Measurements from ENCODE around the gene TIMM17A.

The TIMM17A gene

GRCh38 chr1:201985355-201985754, 30.1 kb downstream of the TIMM17A start:
- no peak for DNase-seq

GRCh38 chr1:201988601-201989000, 33.3 kb downstream of the TIMM17A start:
- DNase-seq = no peak

GRCh38 chr1:201989354-201990128, 34.2 kb downstream of the TIMM17A start:
- no peak for DNase-seq

- no peak for DNase-seq
These were observed 35.1 kb downstream of the TIMM17A start for GRCh38 chr1:201990427-201990826.

- peak; percentile 24 for DNase-seq
These were observed 44.4 kb downstream of the TIMM17A start for GRCh38 chr1:201999625-202000238.

- DNase-seq = no peak
These were observed 47.2 kb downstream of the TIMM17A start for GRCh38 chr1:202002507-202002906.

- no peak for DNase-seq
These were observed 49.4 kb downstream of the TIMM17A start for GRCh38 chr1:202004711-202005110.

- no peak for DNase-seq
These were observed 50.7 kb downstream of the TIMM17A start for GRCh38 chr1:202005958-202006357.

GRCh38 chr1:202007304-202007703, 52.0 kb downstream of the TIMM17A start:
- DNase-seq = peak; percentile 9

- peak; percentile 100 for DNase-seq
These were observed 52.6 kb downstream of the TIMM17A start for GRCh38 chr1:202007805-202008489.

GRCh38 chr1:202009326-202010179, 54.2 kb downstream of the TIMM17A start:
- DNase-seq = peak; percentile 76

- DNase-seq = peak; percentile 37
These were observed 55.1 kb downstream of the TIMM17A start, which contains the start of gene ELF3 for GRCh38 chr1:202010180-202011015. TSS of gene ELF3 (plus strand) at chr1:202010587. CDS start at chr1:202011137, 550 bp downstream.

- no peak for DNase-seq
These were observed 56.7 kb downstream of the TIMM17A start for GRCh38 chr1:202011994-202012393.

- DNase-seq = no peak
These were observed 57.5 kb downstream of the TIMM17A start for GRCh38 chr1:202012544-202013478.

- DNase-seq = no peak
These were observed 58.3 kb downstream of the TIMM17A start for GRCh38 chr1:202013603-202014002.

GRCh38 chr1:202014060-202014459, 58.8 kb downstream of the TIMM17A start:
- DNase-seq = no peak

- DNase-seq = no peak
These were observed 59.8 kb downstream of the TIMM17A start for GRCh38 chr1:202014915-202015661.

- no peak for DNase-seq
These were observed 60.3 kb downstream of the TIMM17A start for GRCh38 chr1:202015662-202015937.

GRCh38 chr1:202016022-202016810, 60.9 kb downstream of the TIMM17A start:
- no peak for DNase-seq

Data from NCI-H226 (cell line).